ENCODE measurements around the gene TFAP2E.

DNA sequence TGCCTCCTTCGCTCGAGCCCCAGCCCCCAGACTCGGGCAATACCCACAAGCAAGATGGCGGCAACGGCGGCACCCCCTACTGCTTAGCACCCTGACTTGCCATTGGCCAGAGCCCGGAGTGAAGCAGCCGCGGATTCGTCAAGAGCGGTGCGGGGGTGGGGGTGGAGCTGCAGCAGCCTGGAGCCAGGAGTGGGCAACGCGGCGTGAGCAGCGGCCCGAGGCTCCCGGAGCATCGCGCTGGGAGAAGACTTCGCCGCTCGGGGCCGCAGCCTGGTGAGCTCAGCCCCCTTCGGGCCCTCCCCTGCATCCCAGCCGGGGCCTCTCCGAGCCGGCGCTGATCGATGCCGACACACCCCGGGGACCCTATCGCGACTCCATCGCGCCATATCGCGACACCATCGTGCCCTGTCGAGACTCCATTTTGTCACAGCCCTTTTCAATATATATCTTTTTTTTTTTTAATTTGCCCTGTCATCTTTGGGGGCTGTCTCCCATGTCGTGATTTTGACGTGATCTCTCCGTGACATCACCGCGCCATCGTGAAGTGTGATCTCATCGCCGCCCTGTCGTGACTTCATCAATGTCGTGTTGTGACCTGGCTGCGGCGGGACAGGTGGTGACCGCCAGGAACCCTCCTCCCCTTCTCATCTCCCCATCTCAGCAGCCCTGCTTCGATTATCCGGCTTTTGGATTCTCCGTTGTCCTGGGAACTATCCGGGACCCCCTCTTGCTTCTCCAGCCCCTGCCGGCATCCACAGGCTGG, 15.3 kb upstream of the TFAP2E start, which contains the start of gene NCDN:
- TF ChIP-seq, protein P1, sequence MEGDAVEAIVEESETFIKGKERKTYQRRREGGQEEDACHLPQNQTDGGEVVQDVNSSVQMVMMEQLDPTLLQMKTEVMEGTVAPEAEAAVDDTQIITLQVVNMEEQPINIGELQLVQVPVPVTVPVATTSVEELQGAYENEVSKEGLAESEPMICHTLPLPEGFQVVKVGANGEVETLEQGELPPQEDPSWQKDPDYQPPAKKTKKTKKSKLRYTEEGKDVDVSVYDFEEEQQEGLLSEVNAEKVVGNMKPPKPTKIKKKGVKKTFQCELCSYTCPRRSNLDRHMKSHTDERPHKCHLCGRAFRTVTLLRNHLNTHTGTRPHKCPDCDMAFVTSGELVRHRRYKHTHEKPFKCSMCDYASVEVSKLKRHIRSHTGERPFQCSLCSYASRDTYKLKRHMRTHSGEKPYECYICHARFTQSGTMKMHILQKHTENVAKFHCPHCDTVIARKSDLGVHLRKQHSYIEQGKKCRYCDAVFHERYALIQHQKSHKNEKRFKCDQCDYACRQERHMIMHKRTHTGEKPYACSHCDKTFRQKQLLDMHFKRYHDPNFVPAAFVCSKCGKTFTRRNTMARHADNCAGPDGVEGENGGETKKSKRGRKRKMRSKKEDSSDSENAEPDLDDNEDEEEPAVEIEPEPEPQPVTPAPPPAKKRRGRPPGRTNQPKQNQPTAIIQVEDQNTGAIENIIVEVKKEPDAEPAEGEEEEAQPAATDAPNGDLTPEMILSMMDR (IDR thresholded peaks at IDR 0.05 in 4 of 5, conservative IDR thresholded peaks at IDR 0.05 in 1 of 5), result no peak
- TF ChIP-seq POLR2A (IDR thresholded peaks at IDR 0.05), result no peak

Measured in gastrocnemius medialis (tissue), 4 donors.